Mucosa of descending colon (tissue), 3 donors: ENCODE data around the gene MYL7. TPM values are rescaled to one million over a fixed set of nuclear protein-coding genes. Genes with fewer than 3 reads are reported as not detected.

Source experiments
- ATAC-seq: fragments of 200-7000 bp; cut with Tn5 transposase; one replicate; pipeline ENCODE4 v1.9.1; 2020; ENCODE audit warnings: mild to moderate bottlenecking, moderate library complexity
- DNase-seq, 3 donors: peaks; one replicate each; pipeline ENCODE4 v3.0.0-alpha.2; 2020
- H3K36me3 ChIP-seq: fragments of 200-600 bp; one replicate; pipeline ENCODE4 v1.8.0; 2021; ENCODE audit warnings: low read depth, mild to moderate bottlenecking
- H3K4me1 ChIP-seq: fragments of 200-600 bp; one replicate; pipeline ENCODE4 v1.8.0; 2021; ENCODE audit warnings: low read depth, mild to moderate bottlenecking
- H3K4me3 ChIP-seq: fragments of 200-600 bp; one replicate; pipeline ENCODE4 v1.8.0; 2021; ENCODE audit warnings: mild to moderate bottlenecking
- H3K9me3 ChIP-seq: fragments of 200-600 bp; one replicate; pipeline ENCODE4 v1.8.0; 2021; ENCODE audit warnings: mild to moderate bottlenecking
- CTCF ChIP-seq: fragments of 200-600 bp; IDR thresholded peaks from one replicate; pipeline ENCODE4 v1.8.0; 2022; ENCODE audit warnings: antibody characterized with exemption, mild to moderate bottlenecking
- intact Hi-C, 2 donors: fragments of 100-400 bp; cut with DNase I in 1 of 2; cut with micrococcal nuclease in 1 of 2; formaldehyde crosslinking; loops; one replicate each; pipeline versions ENCODE4 v1.11.0 to v1.11.1; 2022; cut with DNase I, micrococcal nuclease
- total RNA-seq, 3 donors: library from RNA; stranded (reverse); fragmentation: NEBNext Ultra II Directional in 2 of 3; extraction: Animal tissue kit (Norgen Biotek cat#: 25700) in 2 of 3; gene quantifications; one replicate each; pipeline versions ENCODE4 v1.2.1 to v1.2.4, GENCODE V29; 2021 to 2023
- donor health status: DM: no; HTN: no; CAD: no; lungs with moderate emphysema.
- donor health status: DM: no; HTN: no; CAD: no.
- donor health status: DM: no; HTN: yes; CAD: no.

The MYL7 gene
- total RNA-seq, 3 donors from 2014 or later = 2.0 TPM; not detected in 2

- no peaks in the 10 kb centered on the region for H3K4me1 ChIP-seq
- TF ChIP-seq CTCF = no peak
- H3K9me3 ChIP-seq = no peaks in the 10 kb centered on the region
- no peaks in the 10 kb centered on the region for H3K36me3 ChIP-seq
- ATAC-seq (peak; percentile 28), DNase-seq (peak in 2 of 3 donors; percentile 26 to 63)
- intact Hi-C loops = no loop called here
- H3K4me3 ChIP-seq = no peak overlapping the region
Observed at GRCh38 chr7:44100458-44101302, 40.5 kb downstream of the MYL7 start.

GRCh38 chr7:44099669-44100068 lies 41.5 kb downstream of the MYL7 start:
- intact Hi-C loops = no loop called here
- H3K4me1 ChIP-seq = no peaks in the 10 kb centered on the region

GRCh38 chr7:44098092-44099068 lies 42.8 kb downstream of the MYL7 start:
- H3K9me3 ChIP-seq = no peaks in the 10 kb centered on the region
- ATAC-seq = no peak
- intact Hi-C loops = no loop called here

More at GRCh38 chr7:44099669-44100068, 41.5 kb downstream of the MYL7 start:
- TF ChIP-seq CTCF = no peak
- DNase-seq = no peak
- Histone ChIP-seq H3K4me3 (no peak overlapping the region), H3K9me3 (no peaks in the 10 kb centered on the region), H3K36me3 (no peaks in the 10 kb centered on the region)
- ATAC-seq = no peak

GRCh38 chr7:44097064-44097932 lies 43.8 kb downstream of the MYL7 start:
- H3K4me3 ChIP-seq = no peak overlapping the region
- ATAC-seq (peak; percentile 34), DNase-seq (peak in 2 of 3 donors; percentile 13 to 51)
- intact Hi-C loops = no loop called here
- H3K9me3 ChIP-seq = no peaks in the 10 kb centered on the region
- H3K36me3 ChIP-seq = no peaks in the 10 kb centered on the region
- no peak for TF ChIP-seq CTCF
- H3K4me1 ChIP-seq = no peaks in the 10 kb centered on the region

More at GRCh38 chr7:44098092-44099068, 42.8 kb downstream of the MYL7 start:
- no peaks in the 10 kb centered on the region for H3K36me3 ChIP-seq
- no peaks in the 10 kb centered on the region for H3K4me1 ChIP-seq
- no peak for DNase-seq
- TF ChIP-seq CTCF = no peak
- H3K4me3 ChIP-seq = no peak overlapping the region
